ELF-1 (cell line): Measurements from ENCODE around the gene PLD4.
"Not testable (repeated sequence)": the region's sequence is repeated elsewhere in the genome, so short reads cannot be mapped to it uniquely, and the experiment has no call there.

Experiments
- DNase-seq: peaks from one replicate; pipeline ENCODE4 v3.0.0-alpha.2; 2016; ENCODE audit warnings: low read depth, low spot score

PLD4 gene, protein sequence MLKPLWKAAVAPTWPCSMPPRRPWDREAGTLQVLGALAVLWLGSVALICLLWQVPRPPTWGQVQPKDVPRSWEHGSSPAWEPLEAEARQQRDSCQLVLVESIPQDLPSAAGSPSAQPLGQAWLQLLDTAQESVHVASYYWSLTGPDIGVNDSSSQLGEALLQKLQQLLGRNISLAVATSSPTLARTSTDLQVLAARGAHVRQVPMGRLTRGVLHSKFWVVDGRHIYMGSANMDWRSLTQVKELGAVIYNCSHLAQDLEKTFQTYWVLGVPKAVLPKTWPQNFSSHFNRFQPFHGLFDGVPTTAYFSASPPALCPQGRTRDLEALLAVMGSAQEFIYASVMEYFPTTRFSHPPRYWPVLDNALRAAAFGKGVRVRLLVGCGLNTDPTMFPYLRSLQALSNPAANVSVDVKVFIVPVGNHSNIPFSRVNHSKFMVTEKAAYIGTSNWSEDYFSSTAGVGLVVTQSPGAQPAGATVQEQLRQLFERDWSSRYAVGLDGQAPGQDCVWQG

DNA sequence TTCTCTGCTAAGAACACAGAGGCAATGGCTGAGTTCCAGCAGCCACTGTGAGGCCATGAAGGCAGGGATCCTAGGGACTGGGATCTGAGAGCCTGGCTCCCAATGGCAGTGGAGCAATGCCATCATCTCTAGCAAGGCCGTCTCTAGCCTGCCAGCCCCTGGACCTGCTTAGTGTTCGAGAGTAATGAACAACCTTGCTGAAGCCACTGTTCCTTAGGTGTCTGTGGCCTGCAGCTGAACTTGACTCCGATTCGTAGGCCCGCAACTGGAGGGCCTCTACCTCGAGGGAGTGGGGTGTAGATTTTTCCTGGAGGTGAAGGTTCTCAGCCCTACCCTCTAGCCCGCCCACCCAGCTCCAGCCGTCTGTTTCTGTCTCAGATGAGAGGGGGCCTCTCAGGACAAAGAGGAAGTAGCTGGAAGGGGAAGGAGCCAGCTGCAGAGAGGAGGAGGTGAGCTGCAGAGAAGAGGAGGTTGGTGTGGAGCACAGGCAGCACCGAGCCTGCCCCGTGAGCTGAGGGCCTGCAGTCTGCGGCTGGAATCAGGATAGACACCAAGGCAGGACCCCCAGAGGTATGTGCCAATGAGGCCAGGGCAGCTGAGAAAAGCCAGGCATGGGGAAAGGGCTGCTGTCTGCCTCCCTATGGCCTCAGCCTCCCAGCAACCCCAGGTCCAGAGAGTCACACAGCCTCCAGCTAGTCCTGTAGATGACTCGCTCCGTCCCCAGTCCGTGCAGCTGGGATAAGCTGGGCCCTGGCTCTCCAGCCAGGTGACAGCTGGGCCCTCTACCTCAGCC, at the start of gene PLD4:
PLD4 (plus strand) TSS at position 459 of the 793 bp plus-strand sequence. CDS start 2,262 bp downstream, outside the sequence.
- no peak for DNase-seq

DNA sequence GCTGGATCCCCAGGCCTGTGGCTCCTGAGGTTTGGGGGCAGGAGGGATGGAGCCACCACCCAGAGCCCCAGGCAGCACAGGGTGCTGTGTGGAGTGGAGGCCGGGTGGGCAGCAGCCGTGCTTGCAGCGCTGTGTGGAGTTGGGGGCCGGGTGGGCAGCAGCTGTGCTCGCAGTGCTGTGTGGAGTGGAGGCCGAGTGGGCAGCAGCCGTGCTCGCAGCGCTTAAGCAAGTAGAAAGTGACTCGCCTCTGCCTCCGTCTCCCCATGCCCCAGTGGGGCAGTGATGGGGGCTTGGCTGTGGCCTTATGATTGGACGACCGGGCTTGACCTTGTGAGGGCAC, 49.3 kb upstream of the PLD4 start:
- no peak for DNase-seq

DNA sequence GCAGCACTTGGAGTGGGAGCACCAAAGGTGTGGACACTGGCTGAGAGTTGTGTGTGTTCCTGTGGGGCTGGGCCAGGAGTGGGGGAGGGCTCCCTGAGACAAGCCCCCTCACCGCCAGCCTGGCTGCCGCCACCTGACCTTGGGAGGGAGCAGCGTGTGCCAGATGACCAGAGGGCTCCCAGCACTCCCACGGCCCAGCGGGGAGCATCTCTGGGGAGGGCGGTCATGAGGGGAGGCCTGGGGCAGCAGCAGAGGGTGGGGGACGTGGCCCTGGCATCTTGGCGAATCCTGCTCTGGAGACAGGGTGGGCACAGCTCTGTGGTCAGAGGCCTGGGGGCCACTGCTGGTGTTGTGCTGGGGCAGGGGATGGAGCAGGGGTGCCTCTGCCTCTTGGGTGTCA, 48.9 kb upstream of the PLD4 start:
- no peak for DNase-seq

DNA sequence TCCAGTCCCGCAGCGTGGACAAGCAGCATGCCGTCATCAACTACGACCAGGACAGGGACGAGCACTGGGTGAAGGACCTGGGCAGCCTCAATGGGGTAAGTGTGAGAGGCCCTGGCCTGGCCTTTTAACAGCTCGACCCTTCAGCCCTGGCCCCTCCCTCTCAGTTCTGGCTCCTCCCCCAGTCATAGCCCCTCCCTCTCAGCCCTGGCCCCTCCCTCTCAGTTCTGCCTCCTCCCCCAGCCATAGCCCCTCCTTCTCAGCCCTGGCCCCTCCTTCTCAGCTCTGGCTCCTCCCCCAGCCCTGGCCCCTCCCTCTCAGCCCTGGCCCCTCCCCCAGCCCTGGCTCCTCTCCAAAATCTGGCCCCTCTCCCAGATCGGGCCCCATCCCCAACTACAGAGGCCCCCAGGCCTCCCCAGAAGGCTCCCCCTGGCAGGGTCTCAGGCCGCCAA, 48.4 kb upstream of the PLD4 start:
- peak; percentile 53 for DNase-seq

DNA sequence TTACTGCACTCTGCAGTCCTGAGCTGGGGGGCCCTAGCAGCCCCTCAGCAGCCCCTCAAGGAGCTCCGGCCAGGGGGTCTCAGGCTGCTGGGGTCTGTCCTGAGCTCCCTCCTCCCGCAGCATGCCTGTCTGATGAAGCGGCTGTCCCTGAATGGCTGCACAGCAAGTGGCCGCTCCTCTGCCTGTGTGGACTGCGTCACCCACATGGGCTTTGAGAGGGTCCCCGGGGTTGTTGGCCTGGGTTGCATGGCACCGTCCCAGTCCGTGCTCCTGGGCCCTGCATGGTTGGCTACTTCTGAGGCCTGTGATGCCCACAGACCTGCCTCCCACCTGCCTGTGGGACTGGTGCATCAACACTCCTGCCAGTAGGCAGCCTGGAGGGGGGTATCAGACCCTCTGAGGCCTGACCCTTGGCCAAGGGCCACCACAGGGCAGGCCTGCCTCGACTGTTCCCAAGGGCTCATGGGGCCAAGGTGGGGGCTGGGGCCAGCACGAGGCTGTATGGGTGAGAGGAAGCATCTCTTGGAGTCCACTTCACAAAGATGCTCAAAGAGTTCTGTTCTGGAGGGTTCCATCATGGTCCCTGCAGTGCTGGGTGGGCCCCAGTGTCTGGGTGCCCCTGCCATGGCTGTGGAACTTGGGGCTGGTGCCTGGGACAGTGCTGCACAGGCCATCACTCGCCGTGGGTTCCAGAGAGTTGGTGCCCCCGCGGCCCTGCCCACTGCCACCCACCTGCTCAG, 47.4 kb upstream of the PLD4 start:
- no peak for DNase-seq

DNA sequence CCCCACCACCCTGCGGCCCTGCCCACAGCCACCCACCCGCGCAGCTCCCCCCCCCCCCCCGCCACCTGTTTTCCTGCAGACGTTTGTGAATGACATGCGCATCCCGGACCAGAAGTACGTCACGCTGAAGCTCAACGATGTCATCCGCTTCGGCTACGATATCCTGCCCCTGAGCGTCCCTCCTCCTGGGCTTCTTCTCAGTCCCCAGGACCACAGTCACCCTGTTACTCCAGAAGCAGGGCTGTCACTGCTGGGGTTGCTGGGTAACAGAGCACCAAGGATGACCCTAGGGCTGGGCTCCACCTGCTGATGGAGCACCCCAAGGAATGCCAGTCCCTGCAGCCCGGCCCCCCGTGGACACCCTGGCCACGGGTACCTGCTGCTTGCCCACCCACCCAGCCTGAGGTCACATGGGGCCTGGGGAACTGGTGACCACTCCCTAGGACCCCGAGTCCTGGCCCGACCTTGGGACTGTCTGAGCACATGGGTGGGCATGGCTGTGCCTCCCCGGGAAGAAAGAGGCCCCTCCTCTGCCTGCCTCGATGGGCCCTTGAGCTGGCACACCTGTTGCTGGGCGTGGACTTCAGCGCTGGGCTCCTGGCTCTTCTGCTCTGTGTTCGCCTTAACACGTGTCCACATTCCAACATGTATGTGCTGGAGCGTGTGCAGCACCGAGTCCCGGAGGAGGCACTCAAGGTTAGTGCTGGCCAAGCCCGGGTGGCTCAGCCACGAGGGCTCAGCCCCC, 46.7 kb upstream of the PLD4 start:
- DNase-seq: no peak

DNA sequence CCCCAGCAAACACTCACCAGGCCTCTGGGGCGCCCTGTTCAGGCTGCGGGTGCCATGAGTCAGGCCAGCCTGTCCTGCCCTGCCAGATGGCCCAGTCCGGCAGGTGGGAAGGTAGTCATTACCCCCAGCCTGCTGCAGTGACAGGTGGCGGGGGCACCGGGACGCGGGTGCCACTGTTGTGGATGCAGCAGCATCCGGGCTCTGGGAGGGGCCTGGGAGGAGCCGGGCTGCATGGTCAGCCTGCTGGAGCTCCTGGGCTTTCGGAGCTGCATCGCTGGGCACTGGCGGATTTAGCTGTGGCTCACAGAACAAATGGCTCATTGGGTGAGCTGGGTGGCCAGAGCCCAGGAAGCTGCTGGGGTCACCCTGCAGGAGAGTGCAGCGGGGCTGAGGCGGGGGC, 46.1 kb upstream of the PLD4 start:
- DNase-seq: no peak

DNA sequence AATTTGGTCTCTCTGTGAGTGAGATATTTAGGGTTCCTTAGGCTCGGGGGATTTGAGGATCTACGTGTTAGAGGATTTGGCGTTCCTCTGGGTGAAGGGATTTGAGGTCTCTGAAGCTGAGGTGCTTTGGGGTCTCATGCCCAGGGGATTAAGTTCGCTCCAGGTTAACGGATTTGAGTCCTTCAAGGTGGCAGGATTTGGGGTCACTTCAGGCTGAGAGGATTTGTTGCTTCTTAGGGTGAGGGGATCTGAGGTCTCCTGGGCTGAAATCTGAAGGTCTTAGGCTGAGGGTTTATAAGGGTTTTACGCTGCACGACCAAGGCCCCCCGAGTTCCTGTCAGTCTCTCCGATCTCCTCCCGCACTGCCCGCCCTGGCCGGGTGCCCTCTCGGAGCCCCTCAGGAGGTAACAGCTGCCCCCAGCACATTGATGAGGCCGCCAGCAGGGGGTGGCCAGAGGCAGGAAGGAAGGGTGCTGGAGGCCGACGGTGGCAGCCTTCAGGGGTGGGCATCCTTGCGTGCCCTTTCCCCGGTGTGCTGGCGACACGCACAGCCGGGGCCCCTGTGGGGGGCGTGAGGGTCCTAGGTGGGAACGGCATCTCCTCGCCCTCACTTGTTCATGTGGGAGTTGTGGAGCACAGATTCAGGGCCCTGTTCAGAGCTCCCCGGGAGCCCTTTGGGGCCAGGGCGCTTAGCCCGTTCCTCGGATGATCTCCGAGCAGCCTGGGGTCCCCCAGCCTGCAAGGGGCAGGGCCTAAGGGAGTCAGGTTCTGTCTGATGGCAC, 45.3 kb upstream of the PLD4 start:
- DNase-seq: no peak

DNA sequence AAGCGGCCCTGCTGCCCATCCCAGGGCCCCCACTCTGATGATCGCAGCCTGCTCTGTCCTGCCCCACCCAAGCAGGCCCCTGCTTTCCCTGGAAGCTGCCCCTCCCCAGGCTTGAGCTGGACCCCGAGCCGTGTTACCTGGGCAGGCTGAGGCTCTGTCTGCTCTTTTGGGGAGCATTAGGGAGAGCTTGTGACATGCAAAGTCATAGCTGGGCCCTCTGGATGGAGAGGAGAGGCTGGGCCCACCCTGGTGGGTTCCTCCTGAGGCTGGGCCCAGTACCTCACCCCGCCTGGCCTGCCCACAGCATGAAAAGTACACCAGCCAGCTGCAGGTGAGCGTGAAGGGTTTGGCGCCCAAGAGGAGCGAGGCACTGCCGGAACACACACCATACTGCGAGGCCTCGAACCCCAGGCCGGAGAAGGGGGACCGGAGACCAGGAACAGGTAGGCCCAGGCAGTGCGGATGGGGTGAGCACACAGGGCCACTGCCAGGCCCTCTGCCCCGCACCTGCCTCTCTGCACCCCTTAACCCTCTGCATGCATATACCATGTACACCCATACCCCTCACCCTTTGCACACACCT, 44.6 kb upstream of the PLD4 start:
- DNase-seq: no peak

DNA sequence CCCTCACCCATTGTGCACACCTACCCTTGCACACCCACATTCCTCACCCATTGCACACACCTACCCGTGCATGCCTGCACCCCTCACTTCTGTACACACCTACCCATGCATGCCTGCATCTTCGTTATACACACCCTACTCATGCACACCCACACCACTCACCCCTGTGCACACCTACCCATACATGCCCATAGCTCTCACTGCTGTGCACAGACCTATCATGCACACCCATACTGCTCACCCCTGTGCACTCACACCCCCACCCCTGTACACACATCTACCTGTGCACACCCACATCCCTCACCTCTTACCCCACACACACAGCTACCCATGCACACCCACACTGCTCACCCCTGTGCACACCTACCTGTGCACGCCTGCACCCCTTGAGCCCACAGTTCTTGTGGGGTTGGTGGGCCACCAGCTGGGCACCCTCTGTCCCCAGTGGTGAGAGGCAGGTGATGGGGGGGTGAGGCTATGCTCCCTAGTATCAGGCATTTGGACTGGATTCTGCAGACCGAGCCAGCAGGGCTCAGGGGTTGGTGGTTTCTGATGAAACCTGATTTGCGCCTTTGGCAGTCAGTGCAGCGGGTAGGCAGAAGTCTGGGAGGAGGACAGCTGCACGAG, 44.0 kb upstream of the PLD4 start:
- DNase-seq: no peak

DNA sequence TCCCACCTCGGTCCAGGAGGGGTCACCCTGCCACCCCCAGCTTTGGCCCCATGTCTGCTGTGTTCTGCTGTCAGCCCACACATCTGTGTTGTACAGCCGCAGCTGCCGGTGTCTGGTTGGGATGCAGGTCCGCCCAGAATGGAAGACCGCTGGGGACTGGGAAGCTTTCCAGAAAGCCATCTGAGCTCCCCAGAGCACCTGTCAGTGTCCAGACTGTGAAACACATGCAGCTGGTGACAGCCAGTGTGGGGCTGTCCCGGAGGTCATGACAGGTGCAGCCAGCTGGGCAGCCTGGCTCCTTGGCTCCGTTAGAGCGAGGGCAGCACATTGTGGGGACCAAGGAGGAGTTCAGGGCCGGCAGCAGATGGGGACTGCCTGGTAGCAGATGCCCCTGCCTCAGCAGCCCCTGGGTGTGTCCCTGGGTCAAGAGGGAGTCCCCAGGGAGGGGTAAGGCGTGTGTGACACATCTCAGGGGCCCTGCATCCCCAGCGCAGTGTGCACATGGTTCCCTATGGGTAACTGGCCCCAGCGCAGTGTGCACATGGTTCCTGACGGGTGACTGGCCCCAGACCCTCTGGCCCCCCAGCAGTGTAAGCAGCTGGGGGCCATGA, 43.2 kb upstream of the PLD4 start:
- no peak for DNase-seq

DNA sequence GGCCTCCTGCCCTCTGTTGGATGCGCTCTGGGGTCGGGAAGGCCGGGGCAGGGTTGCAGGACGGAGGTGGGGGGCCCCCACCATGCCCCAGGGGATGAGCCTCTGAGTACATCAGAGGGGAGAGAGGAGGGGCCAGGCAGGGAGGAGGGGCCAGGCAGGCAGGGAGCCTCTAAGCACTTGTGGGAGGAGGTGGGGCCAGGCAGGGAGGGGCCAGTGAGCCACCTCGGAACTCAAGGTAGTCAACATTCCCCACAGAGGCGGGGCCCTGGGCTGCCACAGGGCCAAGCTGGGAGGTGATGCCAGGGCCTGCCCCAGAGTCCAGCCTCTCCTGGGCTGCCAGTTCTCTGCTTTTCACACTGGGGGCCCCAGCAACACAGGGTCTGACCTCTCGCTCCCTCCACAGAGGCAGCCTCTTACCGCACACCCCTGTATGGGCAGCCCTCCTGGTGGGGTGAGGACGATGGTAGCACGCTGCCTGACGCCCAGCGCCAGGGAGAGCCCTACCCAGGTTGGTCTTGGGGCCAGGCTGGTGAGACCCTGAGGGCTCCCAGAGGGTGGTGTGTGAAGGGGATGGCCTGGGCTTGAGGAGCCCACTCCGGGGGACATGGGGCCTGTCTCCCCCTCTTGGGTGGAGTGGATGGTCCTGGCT, 42.2 kb upstream of the PLD4 start:
- DNase-seq: peak; percentile 80

DNA sequence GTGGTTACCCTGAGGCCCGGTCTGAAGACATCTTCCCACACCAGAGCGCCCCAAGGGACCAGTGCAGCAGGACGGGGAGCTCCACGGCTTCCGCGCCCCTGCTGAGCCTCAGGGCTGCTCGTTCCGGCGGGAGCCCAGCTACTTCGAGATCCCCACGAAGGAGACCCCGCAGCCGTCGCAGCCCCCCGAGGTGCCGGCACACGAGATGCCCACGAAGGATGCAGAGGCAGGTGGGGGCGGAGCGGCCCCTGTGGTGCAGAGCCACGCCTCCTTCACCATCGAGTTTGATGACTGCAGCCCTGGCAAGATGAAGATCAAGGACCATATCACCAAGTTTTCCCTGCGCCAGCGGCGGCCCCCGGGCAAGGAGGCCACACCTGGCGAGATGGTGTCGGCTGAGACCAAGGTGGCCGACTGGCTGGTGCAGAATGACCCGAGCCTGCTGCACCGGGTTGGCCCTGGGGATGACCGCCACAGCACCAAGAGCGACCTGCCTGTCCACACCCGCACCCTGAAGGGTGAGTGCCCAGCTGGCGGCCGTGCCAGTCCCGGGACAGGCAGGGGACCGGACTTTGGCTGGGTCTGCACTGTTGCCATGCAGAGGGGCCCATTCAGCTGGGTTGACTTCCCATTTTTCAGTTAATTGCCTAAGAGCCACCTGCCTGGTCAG, 41.6 kb upstream of the PLD4 start:
- DNase-seq: no peak

DNA sequence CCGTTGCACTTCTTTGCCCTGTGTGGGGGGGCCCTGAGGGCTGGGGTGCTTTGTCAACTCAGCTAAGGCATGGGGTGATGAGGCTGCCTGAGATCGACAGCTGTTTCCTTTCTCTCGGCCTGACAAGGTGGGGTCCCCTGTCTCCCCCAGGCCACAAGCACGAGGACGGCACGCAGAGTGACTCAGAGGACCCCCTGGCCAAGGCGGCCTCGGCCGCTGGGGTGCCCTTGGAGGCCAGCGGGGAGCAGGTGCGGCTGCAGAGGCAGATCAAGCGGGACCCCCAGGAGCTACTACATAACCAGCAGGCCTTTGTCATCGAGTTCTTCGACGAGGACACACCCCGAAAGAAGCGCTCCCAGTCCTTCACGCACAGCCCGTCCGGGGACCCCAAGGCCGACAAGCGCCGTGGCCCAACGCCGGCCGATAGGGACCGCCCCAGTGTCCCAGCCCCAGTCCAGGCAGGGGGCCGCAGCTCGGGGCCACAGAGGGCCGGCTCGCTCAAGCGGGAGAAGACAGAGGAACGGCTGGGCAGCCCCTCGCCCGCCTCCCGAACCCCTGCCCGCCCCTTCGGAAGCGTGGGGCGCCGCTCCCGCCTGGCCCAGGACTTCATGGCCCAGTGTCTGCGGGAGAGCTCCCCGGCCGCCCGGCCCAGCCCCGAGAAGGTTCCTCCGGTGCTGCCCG, 40.9 kb upstream of the PLD4 start:
- DNase-seq: no peak

DNA sequence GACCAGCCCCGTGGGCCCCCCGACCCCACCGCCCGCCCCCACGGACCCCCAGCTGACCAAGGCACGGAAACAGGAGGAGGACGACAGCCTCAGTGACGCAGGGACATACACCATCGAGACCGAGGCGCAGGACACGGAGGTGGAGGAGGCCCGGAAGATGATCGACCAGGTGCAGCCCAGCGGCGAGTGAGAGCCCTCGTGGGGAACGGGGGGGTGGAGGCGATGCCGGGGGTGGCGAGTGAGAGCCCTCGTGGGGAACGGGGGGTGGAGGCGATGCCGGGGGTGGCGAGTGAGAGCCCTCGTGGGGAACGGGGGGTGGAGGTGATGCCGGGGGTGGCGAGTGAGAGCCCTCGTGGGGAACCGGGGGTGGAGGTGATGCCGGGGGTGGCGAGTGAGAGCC, 40.3 kb upstream of the PLD4 start:
- not testable (repeated sequence) for DNase-seq

DNA sequence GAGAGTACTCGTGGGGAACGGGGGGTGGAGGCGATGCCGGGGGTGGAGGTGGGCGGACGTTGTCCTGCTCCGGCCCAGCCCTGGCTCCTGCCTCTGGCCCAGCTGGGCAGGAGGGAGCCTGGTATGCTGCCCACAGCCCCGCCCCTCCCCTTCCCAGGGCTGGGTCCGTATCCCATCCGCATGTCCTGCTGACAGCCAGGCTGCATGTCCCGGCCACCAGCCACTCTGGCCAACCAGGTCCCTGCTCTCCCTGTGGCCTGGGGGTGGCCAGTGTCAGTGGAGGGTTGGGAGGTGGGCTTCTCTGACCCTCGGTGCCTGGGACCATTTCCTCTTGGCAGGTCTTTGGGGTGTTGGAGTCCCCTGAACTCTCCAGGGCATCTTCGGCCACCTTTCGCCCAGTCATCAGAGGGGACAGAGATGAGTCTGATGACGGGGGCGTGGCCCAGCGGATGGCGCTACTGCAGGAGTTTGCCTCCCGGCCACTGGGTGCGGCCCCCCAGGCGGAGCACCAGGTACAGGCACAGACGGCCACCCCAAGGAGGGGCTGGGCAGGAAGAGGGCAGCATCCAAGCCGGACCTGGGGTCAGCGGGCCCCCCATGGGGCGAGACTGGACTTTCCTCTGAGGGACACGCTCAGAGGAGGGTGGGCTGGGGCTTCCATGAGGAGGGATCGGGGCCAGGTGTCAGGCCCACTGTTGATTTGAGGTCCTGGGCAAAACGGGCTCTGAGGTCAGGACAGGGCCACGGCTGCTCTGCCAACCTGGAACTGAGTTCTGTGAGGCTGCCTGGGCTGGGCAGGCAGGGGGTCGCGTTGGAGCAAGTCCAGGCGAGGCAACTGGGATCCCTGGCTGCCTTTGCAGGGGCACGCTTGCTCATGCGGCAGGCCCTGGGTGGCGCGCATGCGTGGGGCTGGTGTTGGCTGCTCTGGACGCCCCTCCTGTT, 39.4 kb upstream of the PLD4 start:
- DNase-seq: no peak
